ENCODE measurements around the gene TRIML2.

DNA sequence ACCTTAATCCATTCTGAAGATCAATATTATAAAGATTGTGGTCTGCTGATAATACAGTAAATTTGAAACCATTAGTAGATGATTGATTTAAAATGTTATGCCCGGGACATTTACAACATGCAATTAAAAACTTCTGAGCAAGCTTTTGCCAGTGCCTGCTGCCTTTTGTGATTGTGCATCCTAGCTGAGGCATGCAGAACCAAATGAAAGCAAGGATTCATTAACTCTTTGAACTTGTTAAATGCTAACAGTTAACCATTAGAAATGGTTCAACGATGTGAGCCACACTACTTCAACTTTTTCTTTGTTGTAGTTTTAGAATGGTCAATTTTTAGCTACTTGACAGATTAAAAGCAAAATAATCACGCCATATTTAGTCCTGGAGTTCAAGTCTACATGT, 62.7 kb downstream of the TRIML2 start:
- TF ChIP-seq CTCF (IDR thresholded peaks at IDR 0.05), result no peak
- TF ChIP-seq POLR2A (IDR thresholded peaks at IDR 0.05), result no peak

Measured in right lobe of liver (tissue), 4 donors.